OCI-LY3 (cell line): ENCODE results near the gene PTPN3.

Experiments used
- EZH2phosphoT487 ChIP-seq: fragments of 200-600 bp; shearing (Covaris generic); IDR thresholded peaks from 2 replicates; pipeline ENCODE4 v1.6.1; 2018; ENCODE audit warnings: antibody characterized with exemption, mixed run types, low read depth
- TF ChIP-seq, protein P1 (sequence below): fragments of 200-600, 300-600 bp; sonication (generic); IDR thresholded peaks from 2 replicates; pipeline ENCODE4 v1.5.1; 2014; ENCODE audit warnings: antibody characterized with exemption, low read length, low read depth

GRCh38 chr9:109331353-109331752 is 166.8 kb downstream of the PTPN3 start:
- TF ChIP-seq, protein P1, sequence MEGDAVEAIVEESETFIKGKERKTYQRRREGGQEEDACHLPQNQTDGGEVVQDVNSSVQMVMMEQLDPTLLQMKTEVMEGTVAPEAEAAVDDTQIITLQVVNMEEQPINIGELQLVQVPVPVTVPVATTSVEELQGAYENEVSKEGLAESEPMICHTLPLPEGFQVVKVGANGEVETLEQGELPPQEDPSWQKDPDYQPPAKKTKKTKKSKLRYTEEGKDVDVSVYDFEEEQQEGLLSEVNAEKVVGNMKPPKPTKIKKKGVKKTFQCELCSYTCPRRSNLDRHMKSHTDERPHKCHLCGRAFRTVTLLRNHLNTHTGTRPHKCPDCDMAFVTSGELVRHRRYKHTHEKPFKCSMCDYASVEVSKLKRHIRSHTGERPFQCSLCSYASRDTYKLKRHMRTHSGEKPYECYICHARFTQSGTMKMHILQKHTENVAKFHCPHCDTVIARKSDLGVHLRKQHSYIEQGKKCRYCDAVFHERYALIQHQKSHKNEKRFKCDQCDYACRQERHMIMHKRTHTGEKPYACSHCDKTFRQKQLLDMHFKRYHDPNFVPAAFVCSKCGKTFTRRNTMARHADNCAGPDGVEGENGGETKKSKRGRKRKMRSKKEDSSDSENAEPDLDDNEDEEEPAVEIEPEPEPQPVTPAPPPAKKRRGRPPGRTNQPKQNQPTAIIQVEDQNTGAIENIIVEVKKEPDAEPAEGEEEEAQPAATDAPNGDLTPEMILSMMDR, result no peak
- no peak for TF ChIP-seq EZH2phosphoT487
